Muscle of arm (tissue), 12 donors: ENCODE measurements around the gene HLF. TPM values are rescaled to one million over a fixed set of nuclear protein-coding genes. Genes with fewer than 3 reads are reported as not detected.

Experiments
- DNase-seq: peaks from one replicate; pipeline ENCODE4 v3.0.0-alpha.2; 2013
- polyA plus RNA-seq, 12 donors: library from polyadenylated mRNA; unstranded; fragments of 120-200 nt; gene quantifications; one replicate each; pipeline ENCODE4 v1.2.1, GENCODE V29; 2013; ENCODE audit not compliant: insufficient read length in 12 of 12

HLF gene
- polyA plus RNA-seq, 12 donors = 3.4 to 16.3 (median 5.9) TPM; not detected in 1

- no peak for DNase-seq
These were observed 40.7 kb downstream of the HLF start for GRCh38 chr17:55305321-55306087.

- DNase-seq = no peak
These were observed 43.1 kb downstream of the HLF start for GRCh38 chr17:55307879-55308278.

GRCh38 chr17:55308613-55309391, 44.0 kb downstream of the HLF start:
- no peak for DNase-seq

GRCh38 chr17:55311767-55312375, 47.1 kb downstream of the HLF start:
- no peak for DNase-seq

- no peak for DNase-seq
These were observed 48.1 kb downstream of the HLF start for GRCh38 chr17:55312852-55313251.

GRCh38 chr17:55314061-55314783, 49.5 kb downstream of the HLF start:
- DNase-seq = no peak

- no peak for DNase-seq
These were observed 50.2 kb downstream of the HLF start for GRCh38 chr17:55314784-55315491.

- DNase-seq = no peak
These were observed 51.7 kb downstream of the HLF start for GRCh38 chr17:55316499-55316898.

- no peak for DNase-seq
These were observed 52.5 kb downstream of the HLF start for GRCh38 chr17:55317284-55317683.

GRCh38 chr17:55318081-55318480, 53.3 kb downstream of the HLF start:
- DNase-seq = no peak

GRCh38 chr17:55318715-55319487, 54.1 kb downstream of the HLF start:
- DNase-seq = no peak

- DNase-seq = no peak
These were observed 55.3 kb downstream of the HLF start for GRCh38 chr17:55319933-55320593.

GRCh38 chr17:55320594-55321426, 56.0 kb downstream of the HLF start:
- DNase-seq = no peak

- no peak for DNase-seq
These were observed 56.8 kb downstream of the HLF start for GRCh38 chr17:55321427-55322060.

- no peak for DNase-seq
These were observed 57.8 kb downstream of the HLF start for GRCh38 chr17:55322453-55322985.

- no peak for DNase-seq
These were observed 58.9 kb downstream of the HLF start for GRCh38 chr17:55323518-55324295.

- no peak for DNase-seq
These were observed 59.7 kb downstream of the HLF start for GRCh38 chr17:55324296-55324978.
